GM18498 (cell line): ENCODE results near the gene GTF3C5.
"Not testable (repeated sequence)": the region's sequence is repeated elsewhere in the genome, so short reads cannot be mapped to it uniquely, and the experiment has no call there.

Source experiments
- ATAC-seq: cut with Tn5 transposase; IDR thresholded peaks from one replicate; pipeline ENCODE4 v1.9.1; 2021; ENCODE audit warnings: mild to moderate bottlenecking, moderate library complexity; ENCODE audit not compliant: unreplicated experiment

Gene GTF3C5

GRCh38 chr9:133051966-133052539, 21.3 kb downstream of the GTF3C5 start:
- no peak for ATAC-seq

GRCh38 chr9:133054194-133054890, 23.5 kb downstream of the GTF3C5 start:
- ATAC-seq, result no peak

- no peak for ATAC-seq
These were observed 24.2 kb downstream of the GTF3C5 start for GRCh38 chr9:133054966-133055365.

- ATAC-seq, result no peak
These were observed 25.1 kb downstream of the GTF3C5 start for GRCh38 chr9:133055788-133056420.

GRCh38 chr9:133056533-133056932, 25.7 kb downstream of the GTF3C5 start:
- ATAC-seq, result no peak

- ATAC-seq, result no peak
These were observed 26.2 kb downstream of the GTF3C5 start for GRCh38 chr9:133057006-133057405.

- no peak for ATAC-seq
These were observed 26.8 kb downstream of the GTF3C5 start for GRCh38 chr9:133057553-133057952.

GRCh38 chr9:133058071-133058470, 27.3 kb downstream of the GTF3C5 start:
- ATAC-seq, result no peak

GRCh38 chr9:133058550-133059320, 27.9 kb downstream of the GTF3C5 start:
- no peak for ATAC-seq

- no peak for ATAC-seq
These were observed 28.8 kb downstream of the GTF3C5 start for GRCh38 chr9:133059623-133060022.

GRCh38 chr9:133060417-133060841, 29.6 kb downstream of the GTF3C5 start:
- ATAC-seq, result no peak

- not testable (repeated sequence) for ATAC-seq
These were observed 30.4 kb downstream of the GTF3C5 start for GRCh38 chr9:133061019-133061763.

GRCh38 chr9:133061764-133062145, 31.0 kb downstream of the GTF3C5 start, which contains the start of gene CEL:
Gene CEL (plus strand): TSS chr9:133061981. CDS start chr9:133062003, 22 bp downstream.
- not testable (repeated sequence) for ATAC-seq

GRCh38 chr9:133062569-133062968, 31.8 kb downstream of the GTF3C5 start:
- ATAC-seq, result not testable (repeated sequence)

- ATAC-seq, result no peak
These were observed 32.3 kb downstream of the GTF3C5 start for GRCh38 chr9:133063159-133063499.

GRCh38 chr9:133063500-133064231, 32.9 kb downstream of the GTF3C5 start:
- ATAC-seq, result no peak

- no peak for ATAC-seq
These were observed 33.7 kb downstream of the GTF3C5 start for GRCh38 chr9:133064241-133065069.

- no peak for ATAC-seq
These were observed 34.2 kb downstream of the GTF3C5 start for GRCh38 chr9:133065070-133065388.
